ENCODE results near the gene FAM237B. TPM values are rescaled to one million over a fixed set of nuclear protein-coding genes. Genes with fewer than 3 reads are reported as not detected.

The FAM237B gene
- total and polyA plus RNA-seq, 9 of the 15 experiments (the other 6 are each of a cell fraction or from before 2014, with no cell fraction given) = not detected

DNA sequence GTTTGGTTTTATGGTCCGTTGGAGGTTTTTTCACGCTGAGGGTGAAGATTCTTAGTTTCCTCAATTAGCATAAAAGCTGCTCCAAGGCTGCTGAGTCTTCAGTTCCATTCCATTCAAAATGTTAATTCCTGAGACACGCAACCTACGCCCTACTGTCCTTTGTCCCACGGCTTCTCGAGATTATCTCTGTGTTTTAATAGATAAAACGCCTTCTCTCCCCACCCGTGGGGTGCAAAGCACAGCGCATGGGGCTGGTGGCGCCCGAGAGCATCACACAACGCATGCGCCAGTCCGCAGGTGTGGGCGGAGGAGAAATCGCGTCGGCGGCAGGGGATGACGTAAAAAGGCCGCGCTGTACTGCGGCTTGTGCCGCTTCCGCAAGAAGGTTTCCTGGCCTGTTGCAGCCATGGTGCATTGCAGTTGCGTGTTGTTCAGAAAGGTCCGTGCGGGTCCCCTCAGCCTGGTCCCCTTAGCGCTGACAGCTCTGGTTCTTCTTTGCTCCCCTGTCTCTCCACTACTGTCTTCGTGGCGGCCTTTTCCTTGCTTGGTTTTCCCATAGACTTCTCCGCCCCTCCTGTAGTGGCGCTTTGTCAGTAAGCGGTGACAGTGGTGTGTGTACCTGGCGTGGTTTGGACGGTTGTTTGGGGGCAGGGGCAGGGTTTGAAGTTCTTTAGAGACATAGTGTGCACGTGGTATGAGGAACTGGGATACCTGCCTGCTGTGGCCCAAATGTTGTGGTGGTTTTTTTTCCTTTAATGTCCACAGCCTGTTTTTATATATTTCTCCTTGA lies 25.4 kb upstream of the FAM237B start, which contains the start of gene GTPBP10 (continued):
- TF ChIP-seq, protein P1, sequence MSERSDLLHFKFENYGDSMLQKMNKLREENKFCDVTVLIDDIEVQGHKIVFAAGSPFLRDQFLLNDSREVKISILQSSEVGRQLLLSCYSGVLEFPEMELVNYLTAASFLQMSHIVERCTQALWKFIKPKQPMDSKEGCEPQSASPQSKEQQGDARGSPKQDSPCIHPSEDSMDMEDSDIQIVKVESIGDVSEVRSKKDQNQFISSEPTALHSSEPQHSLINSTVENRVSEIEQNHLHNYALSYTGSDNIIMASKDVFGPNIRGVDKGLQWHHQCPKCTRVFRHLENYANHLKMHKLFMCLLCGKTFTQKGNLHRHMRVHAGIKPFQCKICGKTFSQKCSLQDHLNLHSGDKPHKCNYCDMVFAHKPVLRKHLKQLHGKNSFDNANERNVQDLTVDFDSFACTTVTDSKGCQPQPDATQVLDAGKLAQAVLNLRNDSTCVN (CRISPR knock-in tag; IDR thresholded peaks at IDR 0.05) = peak; percentile 82; the same call in 1 of the 2 replicates
- TF ChIP-seq ZNF76 (CRISPR knock-in tag; IDR thresholded peaks at IDR 0.05; ENCODE audit: borderline replicate concordance) (no peak), ZNF41 (CRISPR knock-in tag; conservative IDR thresholded peaks at IDR 0.05) (no peak), TRIM28 (IDR thresholded peaks at IDR 0.05) (0 out of 2 replicates have a peak, but pooled peaks have one; percentile 52), TAF9B (IDR thresholded peaks at IDR 0.05; ENCODE audit: partially characterized antibody) (peak; percentile 88), ZNF274 (IDR thresholded peaks at IDR 0.05; ENCODE audit: borderline replicate concordance, low read depth, low read length) (no peak), LCOR (CRISPR knock-in tag; IDR thresholded peaks at IDR 0.05) (peak; percentile 94), HDAC6 (IDR thresholded peaks at IDR 0.05; ENCODE audit: low read depth, low read length) (no peak), ZNF232 (CRISPR knock-in tag; IDR thresholded peaks at IDR 0.05) (peak; percentile 93; the same call in 1 of the 2 replicates), TFAM (CRISPR knock-in tag; conservative IDR thresholded peaks at IDR 0.05) (no peak), DIDO1 (tag; IDR thresholded peaks at IDR 0.05; ENCODE audit: low read depth) (peak; percentile 93), KAT7 (CRISPR knock-in tag; IDR thresholded peaks at IDR 0.05; ENCODE audit: borderline replicate concordance) (0 out of 2 replicates have a peak, but pooled peaks have one; percentile 87), PTBP1 (IDR thresholded peaks at IDR 0.05; ENCODE audit: low read depth, low read length) (no peak), SIN3B (IDR thresholded peaks at IDR 0.05; ENCODE audit: low read depth) (peak; percentile 91; the same call in 1 of the 2 replicates), CBX8 (IDR thresholded peaks at IDR 0.05; ENCODE audit: borderline replicate concordance, extremely low read depth, low read depth, low read length, poor library complexity, severe bottlenecking) (no peak), MAFF (IDR thresholded peaks at IDR 0.05; ENCODE audit: low read length) (no peak), IRF2 (CRISPR knock-in tag; IDR thresholded peaks at IDR 0.05) (no peak)
- TF ChIP-seq, protein P2, sequence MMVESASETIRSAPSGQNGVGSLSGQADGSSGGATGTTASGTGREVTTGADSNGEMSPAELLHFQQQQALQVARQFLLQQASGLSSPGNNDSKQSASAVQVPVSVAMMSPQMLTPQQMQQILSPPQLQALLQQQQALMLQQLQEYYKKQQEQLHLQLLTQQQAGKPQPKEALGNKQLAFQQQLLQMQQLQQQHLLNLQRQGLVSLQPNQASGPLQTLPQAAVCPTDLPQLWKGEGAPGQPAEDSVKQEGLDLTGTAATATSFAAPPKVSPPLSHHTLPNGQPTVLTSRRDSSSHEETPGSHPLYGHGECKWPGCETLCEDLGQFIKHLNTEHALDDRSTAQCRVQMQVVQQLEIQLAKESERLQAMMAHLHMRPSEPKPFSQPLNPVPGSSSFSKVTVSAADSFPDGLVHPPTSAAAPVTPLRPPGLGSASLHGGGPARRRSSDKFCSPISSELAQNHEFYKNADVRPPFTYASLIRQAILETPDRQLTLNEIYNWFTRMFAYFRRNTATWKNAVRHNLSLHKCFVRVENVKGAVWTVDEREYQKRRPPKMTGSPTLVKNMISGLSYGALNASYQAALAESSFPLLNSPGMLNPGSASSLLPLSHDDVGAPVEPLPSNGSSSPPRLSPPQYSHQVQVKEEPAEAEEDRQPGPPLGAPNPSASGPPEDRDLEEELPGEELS (CRISPR knock-in tag; IDR thresholded peaks at IDR 0.05; ENCODE audit: borderline replicate concordance) = no peak; the same call in 1 of the 2 replicates
- TF ChIP-seq, protein P3, sequence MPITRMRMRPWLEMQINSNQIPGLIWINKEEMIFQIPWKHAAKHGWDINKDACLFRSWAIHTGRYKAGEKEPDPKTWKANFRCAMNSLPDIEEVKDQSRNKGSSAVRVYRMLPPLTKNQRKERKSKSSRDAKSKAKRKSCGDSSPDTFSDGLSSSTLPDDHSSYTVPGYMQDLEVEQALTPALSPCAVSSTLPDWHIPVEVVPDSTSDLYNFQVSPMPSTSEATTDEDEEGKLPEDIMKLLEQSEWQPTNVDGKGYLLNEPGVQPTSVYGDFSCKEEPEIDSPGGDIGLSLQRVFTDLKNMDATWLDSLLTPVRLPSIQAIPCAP (CRISPR knock-in tag; IDR thresholded peaks at IDR 0.05; ENCODE audit: borderline replicate concordance) = no peak
- TF ChIP-seq, protein P4, sequence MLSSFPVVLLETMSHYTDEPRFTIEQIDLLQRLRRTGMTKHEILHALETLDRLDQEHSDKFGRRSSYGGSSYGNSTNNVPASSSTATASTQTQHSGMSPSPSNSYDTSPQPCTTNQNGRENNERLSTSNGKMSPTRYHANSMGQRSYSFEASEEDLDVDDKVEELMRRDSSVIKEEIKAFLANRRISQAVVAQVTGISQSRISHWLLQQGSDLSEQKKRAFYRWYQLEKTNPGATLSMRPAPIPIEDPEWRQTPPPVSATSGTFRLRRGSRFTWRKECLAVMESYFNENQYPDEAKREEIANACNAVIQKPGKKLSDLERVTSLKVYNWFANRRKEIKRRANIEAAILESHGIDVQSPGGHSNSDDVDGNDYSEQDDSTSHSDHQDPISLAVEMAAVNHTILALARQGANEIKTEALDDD (IDR thresholded peaks at IDR 0.05) = no peak
